GM12891 (cell line): ENCODE results near the gene TGFA.

Experiments
- POLR2A ChIP-seq: IDR thresholded peaks from 2 replicates; pipeline ENCODE4 v1.6.1; 2011; ENCODE audit warnings: low read depth, low read length, control low read depth
- POLR2AphosphoS5 ChIP-seq: IDR thresholded peaks from 2 replicates; pipeline ENCODE4 v1.6.1; 2011; ENCODE audit warnings: low read depth, low read length, control low read depth

DNA sequence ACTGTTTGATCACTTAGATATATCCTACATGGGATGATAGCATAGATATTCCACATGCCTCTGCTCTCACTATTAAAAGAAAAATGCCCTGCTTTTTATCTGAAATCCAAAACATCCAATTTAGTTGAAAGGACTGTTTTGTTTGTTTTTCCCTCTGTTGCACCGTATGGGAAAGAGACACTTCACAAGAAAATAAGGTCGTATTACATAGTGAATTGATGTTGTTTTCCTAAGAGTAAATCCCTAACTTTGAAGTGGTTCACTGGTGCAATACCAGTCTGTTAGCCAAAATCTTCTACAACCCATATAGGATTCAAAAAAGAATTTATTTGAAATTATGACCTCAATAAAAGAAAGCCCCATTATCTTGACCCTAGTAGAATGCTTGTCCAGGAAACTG is 18.1 kb downstream of the TGFA start:
- no peak for TF ChIP-seq POLR2AphosphoS5
- TF ChIP-seq POLR2A: no peak
